Gastrocnemius medialis (tissue), 4 donors: ENCODE results near the gene DLX3.

ENCODE experiments used
- CTCF ChIP-seq, 5 experiments: fragments of 450-650 bp in 3 of 5; fragments of 200-600 bp in 2 of 5; sonication (generic) in 2 of 5; IDR thresholded peaks in 4 of 5; conservative IDR thresholded peaks in 1 of 5; 1 replicate in 4 of 5; 2 replicates in 1 of 5; pipeline ENCODE4 v1.5.1; 2016 to 2019; ENCODE audit warnings: antibody characterized with exemption in 5 of 5, mild to moderate bottlenecking in 3 of 5, moderate library complexity in 3 of 5
- POLR2A ChIP-seq, 2 donors: fragments of 450-650 bp; IDR thresholded peaks; one replicate each; pipeline ENCODE4 v1.6.1; 2017; ENCODE audit warnings: antibody characterized with exemption in 2 of 2, mild to moderate bottlenecking in 2 of 2, moderate library complexity in 2 of 2

- no peak for TF ChIP-seq POLR2A (IDR thresholded peaks at IDR 0.05)
- no peak for TF ChIP-seq CTCF (IDR thresholded peaks at IDR 0.05 in 4 of 5, conservative IDR thresholded peaks at IDR 0.05 in 1 of 5)
Observed at GRCh38 chr17:49969795-49970389, 25.1 kb downstream of the DLX3 start.
